ENCODE data around the gene MRPL21. TPM values are rescaled to one million over a fixed set of nuclear protein-coding genes. Genes with fewer than 3 reads are reported as not detected.

Gene MRPL21
- total RNA-seq, 1 donor from 2014 or later: 52.5 TPM

GRCh38 chr11:68841718-68842426, 61.8 kb downstream of the MRPL21 start, which contains the start of gene CPT1A:
TSS of gene CPT1A (minus strand) at chr11:68841916. CDS start at chr11:68815474, 26,442 bp downstream.
- no peaks in the 10 kb centered on the region for H3K9me3 Mint-ChIP-seq
- peak within 1 kb of the TSS; percentile 57 for H3K4me3 Mint-ChIP-seq
- TF ChIP-seq CTCF (IDR thresholded peaks at IDR 0.05; ENCODE audit: unreplicated experiment): no peak
- no peaks in the 10 kb centered on the region for H3K36me3 Mint-ChIP-seq
- peaks cover 61% of the 10 kb centered on the region for H3K27me3 Mint-ChIP-seq (ENCODE audit: low read depth)
- H3K27ac Mint-ChIP-seq: no peak within 1 kb of the TSS
- peaks cover 42% of the 10 kb centered on the region for H3K4me1 Mint-ChIP-seq
- DNase-seq (ENCODE audit: low spot score in 2 of 2, unreplicated experiment in 2 of 2): peak; percentile 57 to 76

Other genes with a start within 250 kb of the MRPL21 start
- gene GAL, start 219.3 kb downstream of the MRPL21 start, total RNA-seq: 0.38 to 0.66 TPM (median 0.38 TPM) in 3 replicates
- 15.9 to 19.2 TPM (median 16.0 TPM) in 3 replicates for gene TESMIN, start 152.3 kb downstream of the MRPL21 start, total RNA-seq
- gene CPT1A, start 61.9 kb downstream of the MRPL21 start, total RNA-seq: 2.6 to 3.0 TPM (median 2.8 TPM) in 3 replicates
- gene IGHMBP2, start 59 bp upstream of the MRPL21 start, total RNA-seq: 28.3 to 29.0 TPM (median 28.5 TPM) in 3 replicates
- gene MRGPRD, start 77.2 kb upstream of the MRPL21 start, total RNA-seq: not detected in 3 replicates
- 2.3 to 4.0 TPM (median 3.4 TPM) in 3 replicates for gene MRGPRF, start 109.4 kb upstream of the MRPL21 start, total RNA-seq
- gene TPCN2, start 145.1 kb upstream of the MRPL21 start, total RNA-seq: 20.5 to 23.7 TPM (median 22.1 TPM) in 3 replicates

Measured in mesothelial cell of epicardium (in vitro differentiated cells).